Neural cell (in vitro differentiated cells): ENCODE measurements around the gene AFG1L.

Source experiments
- CTCF ChIP-seq: fragments of 450-650 bp; IDR thresholded peaks from 2 replicates; pipeline ENCODE4 v1.5.1; 2014; ENCODE audit warnings: antibody characterized with exemption, mild to moderate bottlenecking, moderate library complexity; ENCODE audit not compliant: poor library complexity, severe bottlenecking
- EP300 ChIP-seq: fragments of 450-650 bp; conservative IDR thresholded peaks from 2 replicates; pipeline ENCODE4 v1.6.1; 2014; ENCODE audit warnings: antibody characterized with exemption, mild to moderate bottlenecking, moderate library complexity; ENCODE audit not compliant: poor library complexity, severe bottlenecking
- EZH2 ChIP-seq: fragments of 200-600, 300-800 bp; shearing (Covaris generic), sonication (generic); IDR thresholded peaks from 2 replicates; pipeline ENCODE4 v1.6.1; 2014; ENCODE audit warnings: antibody characterized with exemption, low read length, borderline replicate concordance, mild to moderate bottlenecking; ENCODE audit not compliant: insufficient read depth, poor library complexity, severe bottlenecking
- MXI1 ChIP-seq: fragments of 450-650 bp; conservative IDR thresholded peaks from 2 replicates; pipeline ENCODE4 v1.6.1; 2014; ENCODE audit warnings: antibody characterized with exemption, mild to moderate bottlenecking; ENCODE audit not compliant: poor library complexity, severe bottlenecking
- POLR2AphosphoS5 ChIP-seq: IDR thresholded peaks from 2 replicates; pipeline ENCODE4 v1.6.1; 2012
- RAD21 ChIP-seq: fragments of 450-650 bp; conservative IDR thresholded peaks from 2 replicates; pipeline ENCODE4 v1.6.1; 2014; ENCODE audit warnings: antibody characterized with exemption, mild to moderate bottlenecking, moderate library complexity
- REST ChIP-seq: IDR thresholded peaks from 2 replicates; pipeline ENCODE4 v1.6.1; 2012; ENCODE audit warnings: borderline replicate concordance
- SMC3 ChIP-seq: fragments of 450-650 bp; conservative IDR thresholded peaks from 2 replicates; pipeline ENCODE4 v1.6.1; 2014; ENCODE audit warnings: antibody characterized with exemption, mild to moderate bottlenecking, moderate library complexity; ENCODE audit not compliant: poor library complexity
- TAF1 ChIP-seq: IDR thresholded peaks from 2 replicates; pipeline ENCODE4 v1.6.1; 2012; ENCODE audit warnings: low read depth

- TF ChIP-seq TAF1 = no peak
- no peak for TF ChIP-seq CTCF
- TF ChIP-seq EZH2 = no peak
- no peak for TF ChIP-seq REST
- TF ChIP-seq EP300 = no peak
- TF ChIP-seq POLR2AphosphoS5 = no peak
- no peak for TF ChIP-seq MXI1
- no peak for TF ChIP-seq SMC3
- TF ChIP-seq RAD21 = no peak
Observed at GRCh38 chr6:108501559-108501958, 206.7 kb downstream of the AFG1L start.
